HG03135 (cell line): ENCODE results near the gene NELFCD.
A peak's percentile ranks its signal among the peaks of the same experiment; 100 is the strongest.

ENCODE experiments used
- ATAC-seq: cut with Tn5 transposase; IDR thresholded peaks from one replicate; pipeline ENCODE4 v1.9.1; 2021; ENCODE audit warnings: mild to moderate bottlenecking, moderate library complexity; ENCODE audit not compliant: unreplicated experiment

Gene NELFCD

GRCh38 chr20:59042796-59043631 lies 62.0 kb downstream of the NELFCD start:
- ATAC-seq, result peak; percentile 94

- no peak for ATAC-seq
These were observed 62.6 kb downstream of the NELFCD start for GRCh38 chr20:59043698-59044097.

- no peak for ATAC-seq
These were observed 63.2 kb downstream of the NELFCD start for GRCh38 chr20:59044295-59044694.
